Liver (tissue), 9 donors: ENCODE data around the gene BCKDHA. TPM values are rescaled to one million over a fixed set of nuclear protein-coding genes. Genes with fewer than 3 reads are reported as not detected.
A peak's percentile ranks its signal among the peaks of the same experiment; 100 is the strongest.

Experiments used
- DNase-seq: peaks from one replicate; pipeline ENCODE4 v3.0.0-alpha.2; 2017; ENCODE audit warnings: low spot score
- H3K27ac ChIP-seq, 2 donors: one replicate each; pipeline ENCODE4 v1.7.0; 2013; ENCODE audit warnings: inconsistent platforms in 2 of 2, low read length in 2 of 2, control low read depth in 1 of 2, low read depth in 1 of 2, mild to moderate bottlenecking in 1 of 2
- H3K27me3 ChIP-seq, 4 donors: one replicate each; pipeline versions ENCODE4 v1.6.1 to v1.7.0; 2013; ENCODE audit warnings: low read length in 3 of 4, inconsistent platforms in 1 of 4, mild to moderate bottlenecking in 1 of 4, moderate library complexity in 1 of 4; ENCODE audit not compliant: control insufficient read depth in 4 of 4, insufficient read depth in 4 of 4
- H3K36me3 ChIP-seq, 4 donors: one replicate each; pipeline versions ENCODE4 v1.6.1 to v1.7.0; 2013; ENCODE audit warnings: low read length in 3 of 4, mild to moderate bottlenecking in 3 of 4, low read depth in 1 of 4, moderate library complexity in 1 of 4; ENCODE audit not compliant: control insufficient read depth in 4 of 4, insufficient read depth in 3 of 4
- H3K4me1 ChIP-seq, 4 donors: one replicate each; pipeline versions ENCODE4 v1.6.1 to v1.7.0; 2013; ENCODE audit warnings: low read length in 3 of 4, mild to moderate bottlenecking in 3 of 4, moderate library complexity in 1 of 4; ENCODE audit not compliant: control insufficient read depth in 4 of 4, insufficient read depth in 4 of 4
- H3K4me3 ChIP-seq, 3 donors: one replicate each; pipeline versions ENCODE4 v1.6.1 to v1.7.0; 2013; ENCODE audit warnings: low read length in 3 of 3, control low read depth in 1 of 3, low read depth in 1 of 3, mild to moderate bottlenecking in 1 of 3
- H3K9ac ChIP-seq, 2 donors: one replicate each; pipeline ENCODE4 v1.7.0; 2013; ENCODE audit warnings: low read length in 2 of 2, mild to moderate bottlenecking in 2 of 2, moderate library complexity in 2 of 2, control low read depth in 1 of 2, low read depth in 1 of 2
- H3K9me3 ChIP-seq, 4 donors: one replicate each; pipeline versions ENCODE4 v1.6.1 to v1.7.0; 2013; ENCODE audit warnings: low read length in 3 of 4; ENCODE audit not compliant: control insufficient read depth in 4 of 4
- ATF3 ChIP-seq: IDR thresholded peaks from 2 replicates; pipeline ENCODE4 v1.6.1; 2016; ENCODE audit warnings: antibody characterized with exemption
- CTCF ChIP-seq: fragments of 150-350 bp; IDR thresholded peaks from 2 replicates; pipeline ENCODE4 v1.5.1; 2017; ENCODE audit warnings: improper control_type of control experiment, low read depth, low read length; ENCODE audit not compliant: missing input control
- FOXA1 ChIP-seq: IDR thresholded peaks from 2 replicates; pipeline ENCODE4 v1.6.1; 2016; ENCODE audit warnings: antibody characterized with exemption
- GABPA ChIP-seq, 2 donors: IDR thresholded peaks in 1 of 2; conservative IDR thresholded peaks in 1 of 2; 2 replicates each; pipeline ENCODE4 v1.6.1; 2016; ENCODE audit warnings: antibody characterized with exemption in 2 of 2, mild to moderate bottlenecking in 1 of 2, moderate library complexity in 1 of 2
- HNF4A ChIP-seq, 2 donors: conservative IDR thresholded peaks; 2 replicates each; pipeline ENCODE4 v1.6.1; 2016; ENCODE audit warnings: antibody characterized with exemption in 2 of 2, mild to moderate bottlenecking in 2 of 2
- NR2F2 ChIP-seq: IDR thresholded peaks from 2 replicates; pipeline ENCODE4 v1.6.1; 2016; ENCODE audit warnings: antibody characterized with exemption
- RAD21 ChIP-seq, 2 donors: IDR thresholded peaks; 2 replicates each; pipeline ENCODE4 v1.6.1; 2016; ENCODE audit warnings: antibody characterized with exemption in 2 of 2, mild to moderate bottlenecking in 2 of 2
- REST ChIP-seq: IDR thresholded peaks from 2 replicates; pipeline ENCODE4 v1.6.1; 2016; ENCODE audit warnings: antibody characterized with exemption, mild to moderate bottlenecking
- RXRA ChIP-seq, 2 donors: IDR thresholded peaks; 2 replicates each; pipeline ENCODE4 v1.6.1; 2017 to 2018; ENCODE audit warnings: antibody characterized with exemption in 2 of 2, mild to moderate bottlenecking in 1 of 2
- SP1 ChIP-seq: IDR thresholded peaks from 2 replicates; pipeline ENCODE4 v1.6.1; 2018; ENCODE audit warnings: antibody characterized with exemption, mild to moderate bottlenecking
- TAF1 ChIP-seq: conservative IDR thresholded peaks from 2 replicates; pipeline ENCODE4 v1.6.1; 2016; ENCODE audit warnings: antibody characterized with exemption, mild to moderate bottlenecking
- YY1 ChIP-seq: IDR thresholded peaks from 2 replicates; pipeline ENCODE4 v1.6.1; 2016; ENCODE audit warnings: antibody characterized with exemption, mild to moderate bottlenecking
- WGBS: extraction: QIAGEN DNeasy Blood & Tissue Kit; methylation state at CpG from one replicate; pipeline ENCODE4 v1.1.7; 2013; 5-methylcytosine and 5-hydroxymethylcytosine counted together
- polyA plus RNA-seq, 2 donors: library from polyadenylated mRNA; stranded (reverse) in 1 of 2; unstranded in 1 of 2; fragments of 200-250 nt in 1 of 2; fragments of >200 nt in 1 of 2; fragmentation: Nextera tagmentation in 1 of 2; extraction: Ambion mirVana in 1 of 2; gene quantifications; one replicate each; pipeline versions ENCODE4 v1.2.1 to v1.2.3, GENCODE V29; 2013 to 2015
- total RNA-seq, 2 donors: library from RNA; depleted of rRNA; stranded (reverse); fragments of >200 nt; gene quantifications; one replicate each; pipeline ENCODE4 v1.2.3, GENCODE V29; 2014
- donor health status: healthy.
- donor health status: healthy.
- donor health status: healthy.
- donor health status: healthy.
- donor health status: healthy.

The BCKDHA gene
- total and polyA plus RNA-seq, 4 donors: 38.5 to 91.4 (median 63.7) TPM

- TF ChIP-seq REST (no peak), YY1 (no peak), CTCF (no peak), NR2F2 (no peak), SP1 (no peak), RAD21 (IDR thresholded peaks at IDR 0.05) (no peak)
Observed at GRCh38 chr19:41427647-41428480, 30.2 kb downstream of the BCKDHA start (continued).

GRCh38 chr19:41428481-41428859 is 30.9 kb downstream of the BCKDHA start:
- peak overlapping the region in 1 of 2 donors; percentile 47 for H3K27ac ChIP-seq
- no peaks in the 10 kb centered on the region for H3K9me3 ChIP-seq
- TF ChIP-seq NR2F2 (no peak), CTCF (no peak), GABPA (IDR thresholded peaks at IDR 0.05 in 1 of 2, conservative IDR thresholded peaks at IDR 0.05 in 1 of 2) (no peak), YY1 (no peak)
- peaks cover 0 to 39% (median 6%) of the 10 kb centered on the region in 4 donors for H3K36me3 ChIP-seq
- no peaks in the 10 kb centered on the region for H3K27me3 ChIP-seq
- 85% methylated on average over 1 of the region's 1 CpG for WGBS
- H3K4me3 ChIP-seq: no peak overlapping the region
- no peak for DNase-seq
- peaks cover 0 to 20% (median 15%) of the 10 kb centered on the region in 4 donors for H3K4me1 ChIP-seq
- H3K9ac ChIP-seq: no peak overlapping the region

- Histone ChIP-seq H3K4me3 (no peak overlapping the region), H3K4me1 (peaks cover 0 to 20% (median 15%) of the 10 kb centered on the region in 4 donors), H3K9me3 (no peaks in the 10 kb centered on the region), H3K27me3 (no peaks in the 10 kb centered on the region), H3K27ac (no peak overlapping the region), H3K9ac (no peak overlapping the region), H3K36me3 (peaks cover 0 to 20% (median 2%) of the 10 kb centered on the region in 4 donors)
- no peak for TF ChIP-seq REST
- TF ChIP-seq HNF4A (conservative IDR thresholded peaks at IDR 0.05): no peak
- TF ChIP-seq ATF3: no peak
- TF ChIP-seq RXRA (IDR thresholded peaks at IDR 0.05): no peak
- no peak for TF ChIP-seq RAD21 (IDR thresholded peaks at IDR 0.05)
- no peak for TF ChIP-seq SP1
- no peak for TF ChIP-seq FOXA1
- TF ChIP-seq TAF1: no peak
- no peak for TF ChIP-seq GABPA (IDR thresholded peaks at IDR 0.05 in 1 of 2, conservative IDR thresholded peaks at IDR 0.05 in 1 of 2)
- no peak for TF ChIP-seq NR2F2
- 79% methylated on average over 6 of the region's 6 CpGs for WGBS
- DNase-seq: no peak
Observed at GRCh38 chr19:41430922-41431321, 33.3 kb downstream of the BCKDHA start.
